ENCODE measurements around the gene OXSR1. TPM values are rescaled to one million over a fixed set of nuclear protein-coding genes. Genes with fewer than 3 reads are reported as not detected.

OXSR1 gene
- total and polyA plus RNA-seq, 8 donors = 7.0 to 49.9 (median 19.8) TPM

DNA sequence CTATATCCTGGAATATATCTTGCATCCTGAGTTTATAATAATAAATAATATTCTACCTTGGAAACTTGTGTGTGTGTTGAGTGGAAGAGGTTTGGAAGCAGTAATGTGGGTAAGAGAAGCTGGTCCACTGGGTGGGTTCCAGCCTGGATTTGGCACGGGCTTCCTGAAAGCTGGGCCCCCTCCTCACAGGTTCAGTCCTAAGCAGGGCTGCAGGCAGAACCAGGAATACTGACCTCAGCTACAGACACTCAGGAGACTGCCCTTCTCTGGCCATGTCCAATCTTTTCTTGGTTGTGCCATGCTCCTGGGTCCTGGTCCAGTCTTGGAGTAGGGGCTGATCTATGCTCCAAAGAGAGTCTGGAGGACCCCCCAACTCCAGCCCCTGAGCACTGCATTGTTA lies 22.4 kb upstream of the OXSR1 start:
- no peaks in the 10 kb centered on the region for H3K27me3 ChIP-seq
- no peak overlapping the region for H3K4me3 ChIP-seq
- no peak overlapping the region for H3K27ac ChIP-seq
- peaks cover 0 to 7% (median 2%) of the 10 kb centered on the region in 4 donors for H3K9me3 ChIP-seq
- intact Hi-C loops (cut with DNase I; ENCODE audit: low total_unique reads) = loop anchor here (10.0 kb wide), 1 partner anchor 108 kb away; the partner anchor contains the start of gene DLEC1
- no peak for TF ChIP-seq POLR2A (IDR thresholded peaks at IDR 0.05)
- no peak for TF ChIP-seq POLR2AphosphoS5 (IDR thresholded peaks at IDR 0.05)
- no peak for TF ChIP-seq EP300 (IDR thresholded peaks at IDR 0.05)
- TF ChIP-seq, protein P1, sequence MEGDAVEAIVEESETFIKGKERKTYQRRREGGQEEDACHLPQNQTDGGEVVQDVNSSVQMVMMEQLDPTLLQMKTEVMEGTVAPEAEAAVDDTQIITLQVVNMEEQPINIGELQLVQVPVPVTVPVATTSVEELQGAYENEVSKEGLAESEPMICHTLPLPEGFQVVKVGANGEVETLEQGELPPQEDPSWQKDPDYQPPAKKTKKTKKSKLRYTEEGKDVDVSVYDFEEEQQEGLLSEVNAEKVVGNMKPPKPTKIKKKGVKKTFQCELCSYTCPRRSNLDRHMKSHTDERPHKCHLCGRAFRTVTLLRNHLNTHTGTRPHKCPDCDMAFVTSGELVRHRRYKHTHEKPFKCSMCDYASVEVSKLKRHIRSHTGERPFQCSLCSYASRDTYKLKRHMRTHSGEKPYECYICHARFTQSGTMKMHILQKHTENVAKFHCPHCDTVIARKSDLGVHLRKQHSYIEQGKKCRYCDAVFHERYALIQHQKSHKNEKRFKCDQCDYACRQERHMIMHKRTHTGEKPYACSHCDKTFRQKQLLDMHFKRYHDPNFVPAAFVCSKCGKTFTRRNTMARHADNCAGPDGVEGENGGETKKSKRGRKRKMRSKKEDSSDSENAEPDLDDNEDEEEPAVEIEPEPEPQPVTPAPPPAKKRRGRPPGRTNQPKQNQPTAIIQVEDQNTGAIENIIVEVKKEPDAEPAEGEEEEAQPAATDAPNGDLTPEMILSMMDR (IDR thresholded peaks at IDR 0.05) = no peak
- peaks cover 15 to 25% (median 23%) of the 10 kb centered on the region in 4 donors for H3K36me3 ChIP-seq
- DNase-seq = no peak
- 82 to 94% (median 84%) methylated on average over 1 of the region's 1 CpG for whole genome bisulfite sequencing, 5 donors
- peaks cover 13 to 29% (median 21%) of the 10 kb centered on the region in 4 donors for H3K4me1 ChIP-seq

DNA sequence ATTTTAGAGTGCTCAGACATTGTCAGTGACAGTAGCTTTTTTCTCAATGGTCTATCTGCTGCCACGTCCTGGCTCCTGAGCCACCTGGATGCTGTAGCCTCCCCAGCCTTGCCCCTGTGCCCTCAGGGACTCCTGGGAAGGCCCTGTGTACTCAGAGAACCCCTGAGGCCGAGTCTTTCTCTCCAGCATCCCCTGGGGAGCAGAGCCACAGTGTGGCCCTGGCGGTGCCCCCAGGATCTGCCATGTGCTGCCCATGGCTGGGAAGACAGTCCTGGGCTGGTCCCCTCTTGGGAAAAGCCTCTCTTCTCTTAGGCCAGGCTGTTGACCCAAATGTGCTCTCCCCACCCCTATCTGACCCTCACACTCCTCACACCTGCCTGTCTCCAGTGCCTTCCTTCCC lies 21.8 kb upstream of the OXSR1 start:
- H3K27ac ChIP-seq = no peak overlapping the region
- no peak overlapping the region for H3K4me3 ChIP-seq
- H3K4me1 ChIP-seq = peaks cover 11 to 28% (median 18%) of the 10 kb centered on the region in 4 donors
- intact Hi-C loops (cut with DNase I; ENCODE audit: low total_unique reads) = loop anchor here (10.0 kb wide), 1 partner anchor 109 kb away; the partner anchor contains the start of gene DLEC1
- DNase-seq = no peak
- no peak for TF ChIP-seq POLR2A (IDR thresholded peaks at IDR 0.05)
- TF ChIP-seq EP300 (IDR thresholded peaks at IDR 0.05) = no peak
- TF ChIP-seq, protein P1 (IDR thresholded peaks at IDR 0.05) = no peak
- TF ChIP-seq POLR2AphosphoS5 (IDR thresholded peaks at IDR 0.05) = no peak
- WGBS, 5 donors = 66 to 79% (median 72%) methylated on average over 3 of the region's 3 CpGs
- H3K27me3 ChIP-seq = no peaks in the 10 kb centered on the region
- peaks cover 0 to 7% (median 2%) of the 10 kb centered on the region in 4 donors for H3K9me3 ChIP-seq
- peaks cover 15 to 25% (median 23%) of the 10 kb centered on the region in 4 donors for H3K36me3 ChIP-seq

DNA sequence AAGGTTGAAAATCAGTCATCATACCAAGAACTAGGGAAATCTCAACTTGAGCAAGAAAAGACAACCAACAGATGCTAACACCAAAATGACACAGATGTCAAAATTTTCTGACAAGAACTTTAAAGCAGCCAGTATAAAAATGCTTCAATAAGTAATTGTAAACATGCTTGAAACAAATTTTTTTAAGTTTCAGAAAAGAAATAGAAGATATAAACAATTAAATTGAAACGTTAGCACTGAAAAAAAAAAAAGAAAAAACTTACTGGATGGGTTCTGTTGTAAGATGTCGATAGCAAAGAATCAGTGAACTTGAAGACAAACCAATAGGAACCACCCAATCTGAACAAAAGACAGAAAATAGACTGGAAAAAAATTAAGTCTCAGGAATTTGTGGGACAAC lies 18.8 kb upstream of the OXSR1 start:
- no peak for DNase-seq
- H3K36me3 ChIP-seq = peaks cover 5 to 13% (median 12%) of the 10 kb centered on the region in 4 donors

DNA sequence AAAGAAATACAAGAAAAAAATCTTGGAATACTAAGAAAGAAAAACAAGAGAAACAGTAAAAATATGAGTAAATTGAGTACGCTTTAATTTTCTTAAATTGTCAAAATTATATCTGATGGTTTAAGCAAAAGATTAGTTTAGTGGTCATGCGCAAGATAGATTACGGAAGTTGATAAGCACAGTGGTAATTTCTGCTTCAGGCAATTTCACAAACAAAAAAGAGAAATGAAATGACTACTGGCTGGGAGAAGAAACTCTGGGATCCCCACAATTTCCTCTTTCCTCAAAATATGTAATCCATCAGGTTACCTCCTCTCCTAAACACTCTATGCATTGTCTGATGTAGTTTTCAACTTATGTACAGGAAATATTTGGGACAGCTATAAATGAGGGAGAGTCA lies 17.9 kb upstream of the OXSR1 start:
- TF ChIP-seq EP300 (IDR thresholded peaks at IDR 0.05) (no peak), POLR2AphosphoS5 (IDR thresholded peaks at IDR 0.05) (no peak), POLR2A (IDR thresholded peaks at IDR 0.05) (no peak)
- TF ChIP-seq, protein P1 (IDR thresholded peaks at IDR 0.05) = no peak
- intact Hi-C loops (cut with DNase I; ENCODE audit: low total_unique reads) = loop anchor here (10.0 kb wide), 1 partner anchor 113 kb away; the partner anchor contains the start of gene DLEC1
- H3K4me3 ChIP-seq = no peak overlapping the region
- H3K4me1 ChIP-seq = peaks cover 0 to 15% (median 0%) of the 10 kb centered on the region in 4 donors
- peak overlapping the region in 2 of 5 donors; percentile 10 to 51 for H3K27ac ChIP-seq
- H3K36me3 ChIP-seq = peaks cover 0 to 3% (median 3%) of the 10 kb centered on the region in 4 donors
- H3K27me3 ChIP-seq = no peaks in the 10 kb centered on the region
- 84 to 97% (median 88%) methylated on average over 3 of the region's 3 CpGs for WGBS, 5 donors
- no peak for DNase-seq
- H3K9me3 ChIP-seq = peaks cover 0 to 7% (median 2%) of the 10 kb centered on the region in 4 donors

More for the DNA sequence above, 18.8 kb upstream of the OXSR1 start:
- peaks cover 0 to 7% (median 2%) of the 10 kb centered on the region in 4 donors for H3K9me3 ChIP-seq
- no peaks in the 10 kb centered on the region for H3K27me3 ChIP-seq
- peaks cover 0 to 10% (median 0%) of the 10 kb centered on the region in 4 donors for H3K4me1 ChIP-seq
- intact Hi-C loops (cut with DNase I; ENCODE audit: low total_unique reads) = loop anchor here (10.0 kb wide), 1 partner anchor 112 kb away; the partner anchor contains the start of gene DLEC1
- no peak overlapping the region for H3K4me3 ChIP-seq
- H3K27ac ChIP-seq = no peak overlapping the region
- TF ChIP-seq, protein P1 (IDR thresholded peaks at IDR 0.05) = no peak
- TF ChIP-seq EP300 (IDR thresholded peaks at IDR 0.05) = no peak
- TF ChIP-seq POLR2A (IDR thresholded peaks at IDR 0.05) = no peak
- no peak for TF ChIP-seq POLR2AphosphoS5 (IDR thresholded peaks at IDR 0.05)
- WGBS, 5 donors = 81 to 95% (median 91%) methylated on average over 2 of the region's 2 CpGs

All from stomach (tissue), 9 donors.